ENCODE measurements around the gene ZNF488. TPM values are rescaled to one million over a fixed set of nuclear protein-coding genes. Genes with fewer than 3 reads are reported as not detected.

ZNF488 gene
- total RNA-seq, 2 experiments from 2014 or later: not detected

DNA sequence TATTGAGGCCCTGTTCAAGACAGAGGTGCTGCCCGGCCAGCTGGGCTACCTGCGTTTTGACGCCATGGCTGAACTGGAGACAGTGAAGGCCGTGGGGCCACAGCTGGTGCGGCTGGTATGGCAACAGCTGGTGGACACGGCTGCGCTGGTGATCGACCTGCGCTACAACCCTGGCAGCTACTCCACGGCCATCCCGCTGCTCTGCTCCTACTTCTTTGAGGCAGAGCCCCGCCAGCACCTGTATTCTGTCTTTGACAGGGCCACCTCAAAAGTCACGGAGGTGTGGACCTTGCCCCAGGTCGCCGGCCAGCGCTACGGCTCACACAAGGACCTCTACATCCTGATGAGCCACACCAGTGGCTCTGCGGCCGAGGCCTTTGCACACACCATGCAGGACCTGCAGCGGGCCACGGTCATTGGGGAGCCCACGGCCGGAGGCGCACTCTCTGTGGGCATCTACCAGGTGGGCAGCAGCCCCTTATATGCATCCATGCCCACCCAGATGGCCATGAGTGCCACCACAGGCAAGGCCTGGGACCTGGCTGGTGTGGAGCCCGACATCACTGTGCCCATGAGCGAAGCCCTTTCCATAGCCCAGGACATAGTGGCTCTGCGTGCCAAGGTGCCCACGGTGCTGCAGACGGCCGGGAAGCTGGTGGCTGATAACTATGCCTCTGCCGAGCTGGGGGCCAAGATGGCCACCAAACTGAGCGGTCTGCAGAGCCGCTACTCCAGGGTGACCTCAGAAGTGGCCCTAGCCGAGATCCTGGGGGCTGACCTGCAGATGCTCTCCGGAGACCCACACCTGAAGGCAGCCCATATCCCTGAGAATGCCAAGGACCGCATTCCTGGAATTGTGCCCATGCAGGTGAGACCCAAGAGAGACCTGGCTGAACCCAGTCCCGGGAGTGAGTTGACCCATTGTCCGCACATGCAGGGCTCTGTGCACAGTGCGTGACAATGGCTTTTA, 33.1 kb downstream of the ZNF488 start:
- Mint-ChIP-seq H3K36me3 (no peaks in the 10 kb centered on the region), H3K27ac (no peak overlapping the region), H3K9me3 (no peaks in the 10 kb centered on the region), H3K4me1 (no peaks in the 10 kb centered on the region), H3K27me3 (no peaks in the 10 kb centered on the region), H3K4me3 (no peak overlapping the region)
- no peak for ATAC-seq (ENCODE audit: low read depth)
- DNase-seq: no peak
- POLR2A ChIA-PET: no interaction called here

DNA sequence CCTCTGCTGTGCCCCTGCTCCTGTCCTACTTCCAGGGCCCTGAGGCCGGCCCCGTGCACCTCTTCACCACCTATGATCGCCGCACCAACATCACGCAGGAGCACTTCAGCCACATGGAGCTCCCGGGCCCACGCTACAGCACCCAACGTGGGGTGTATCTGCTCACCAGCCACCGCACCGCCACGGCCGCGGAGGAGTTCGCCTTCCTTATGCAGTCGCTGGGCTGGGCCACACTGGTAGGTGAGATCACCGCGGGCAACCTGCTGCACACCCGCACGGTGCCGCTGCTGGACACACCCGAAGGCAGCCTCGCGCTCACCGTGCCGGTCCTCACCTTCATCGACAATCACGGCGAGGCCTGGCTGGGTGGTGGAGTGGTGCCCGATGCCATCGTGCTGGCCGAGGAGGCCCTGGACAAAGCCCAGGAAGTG, 34.1 kb downstream of the ZNF488 start:
- POLR2A ChIA-PET: no interaction called here
- H3K27ac Mint-ChIP-seq: no peak overlapping the region
- H3K9me3 Mint-ChIP-seq: no peaks in the 10 kb centered on the region
- H3K4me3 Mint-ChIP-seq: no peak overlapping the region
- H3K27me3 Mint-ChIP-seq: no peaks in the 10 kb centered on the region
- ATAC-seq (ENCODE audit: low read depth) (no peak), DNase-seq (peak; percentile 17)
- H3K4me1 Mint-ChIP-seq: no peaks in the 10 kb centered on the region
- H3K36me3 Mint-ChIP-seq: no peaks in the 10 kb centered on the region

DNA sequence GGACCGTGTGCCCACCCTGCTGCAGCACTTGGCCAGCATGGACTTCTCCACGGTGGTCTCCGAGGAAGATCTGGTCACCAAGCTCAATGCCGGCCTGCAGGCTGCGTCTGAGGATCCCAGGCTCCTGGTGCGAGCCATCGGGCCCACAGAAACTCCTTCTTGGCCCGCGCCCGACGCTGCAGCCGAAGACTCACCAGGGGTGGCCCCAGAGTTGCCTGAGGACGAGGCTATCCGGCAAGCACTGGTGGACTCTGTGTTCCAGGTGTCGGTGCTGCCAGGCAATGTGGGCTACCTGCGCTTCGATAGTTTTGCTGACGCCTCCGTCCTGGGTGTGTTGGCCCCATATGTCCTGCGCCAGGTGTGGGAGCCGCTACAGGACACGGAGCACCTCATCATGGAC, 34.6 kb downstream of the ZNF488 start:
- Mint-ChIP-seq H3K27me3 (no peaks in the 10 kb centered on the region), H3K4me3 (no peak overlapping the region), H3K9me3 (no peaks in the 10 kb centered on the region), H3K27ac (no peak overlapping the region), H3K36me3 (no peaks in the 10 kb centered on the region), H3K4me1 (no peaks in the 10 kb centered on the region)
- POLR2A ChIA-PET: no interaction called here
- ATAC-seq (ENCODE audit: low read depth) (no peak), DNase-seq (peak; percentile 4)

GRCh38 chr10:47348661-47349470, 35.2 kb downstream of the ZNF488 start:
- H3K9me3 Mint-ChIP-seq: no peaks in the 10 kb centered on the region
- no peaks in the 10 kb centered on the region for H3K4me1 Mint-ChIP-seq
- DNase-seq: no peak
- H3K27me3 Mint-ChIP-seq: no peaks in the 10 kb centered on the region
- POLR2A ChIA-PET: no interaction called here
- ATAC-seq (ENCODE audit: low read depth): no peak
- no peak overlapping the region for H3K27ac Mint-ChIP-seq
- no peaks in the 10 kb centered on the region for H3K36me3 Mint-ChIP-seq
- H3K4me3 Mint-ChIP-seq: no peak overlapping the region

DNA sequence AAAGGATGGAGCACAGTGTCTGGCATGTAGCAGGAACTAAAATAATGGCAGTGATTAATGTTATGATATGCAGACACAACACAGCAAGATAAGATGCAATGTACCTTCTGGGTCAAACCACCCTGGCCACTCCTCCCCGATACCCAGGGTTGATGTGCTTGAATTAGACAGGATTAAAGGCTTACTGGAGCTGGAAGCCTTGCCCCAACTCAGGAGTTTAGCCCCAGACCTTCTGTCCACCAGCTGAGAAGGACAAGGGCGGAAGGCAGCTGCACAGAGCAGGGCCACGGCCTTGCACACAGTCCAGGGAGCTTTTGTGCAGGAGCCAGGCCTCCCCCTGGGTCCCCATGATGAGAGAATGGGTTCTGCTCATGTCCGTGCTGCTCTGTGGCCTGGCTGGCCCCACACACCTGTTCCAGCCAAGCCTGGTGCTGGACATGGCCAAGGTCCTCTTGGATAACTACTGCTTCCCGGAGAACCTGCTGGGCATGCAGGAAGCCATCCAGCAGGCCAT, 35.9 kb downstream of the ZNF488 start, which contains the start of gene RBP3:
RBP3 (plus strand) TSS at position 226 of the 514 bp plus-strand sequence; CDS start at position 348, 122 bp downstream.
- Mint-ChIP-seq H3K4me3 (no peak within 1 kb of the TSS), H3K9me3 (no peaks in the 10 kb centered on the region), H3K27me3 (no peaks in the 10 kb centered on the region), H3K27ac (no peak within 1 kb of the TSS), H3K36me3 (no peaks in the 10 kb centered on the region), H3K4me1 (no peaks in the 10 kb centered on the region)
- DNase-seq: no peak
- ATAC-seq (ENCODE audit: low read depth): no peak
- POLR2A ChIA-PET: no interaction called here

DNA sequence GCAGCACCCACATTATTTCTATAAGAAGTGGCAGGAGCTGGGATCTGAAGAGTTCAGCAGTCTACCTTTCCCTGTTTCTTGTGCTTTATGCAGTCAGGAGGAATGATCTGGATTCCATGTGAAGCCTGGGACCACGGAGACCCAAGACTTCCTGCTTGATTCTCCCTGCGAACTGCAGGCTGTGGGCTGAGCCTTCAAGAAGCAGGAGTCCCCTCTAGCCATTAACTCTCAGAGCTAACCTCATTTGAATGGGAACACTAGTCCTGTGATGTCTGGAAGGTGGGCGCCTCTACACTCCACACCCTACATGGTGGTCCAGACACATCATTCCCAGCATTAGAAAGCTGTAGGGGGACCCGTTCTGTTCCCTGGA, 36.8 kb downstream of the ZNF488 start:
- POLR2A ChIA-PET: no interaction called here
- no peak for ATAC-seq (ENCODE audit: low read depth)
- H3K27me3 Mint-ChIP-seq: no peaks in the 10 kb centered on the region
- no peaks in the 10 kb centered on the region for H3K9me3 Mint-ChIP-seq
- no peak overlapping the region for H3K4me3 Mint-ChIP-seq
- no peaks in the 10 kb centered on the region for H3K36me3 Mint-ChIP-seq
- H3K4me1 Mint-ChIP-seq: no peaks in the 10 kb centered on the region
- no peak overlapping the region for H3K27ac Mint-ChIP-seq
- DNase-seq: no peak

GRCh38 chr10:47346581-47347302, 37.4 kb downstream of the ZNF488 start:
- ATAC-seq (ENCODE audit: low read depth) (no peak), DNase-seq (no peak)
- Mint-ChIP-seq H3K36me3 (no peaks in the 10 kb centered on the region), H3K4me1 (no peaks in the 10 kb centered on the region), H3K27ac (no peak overlapping the region), H3K4me3 (no peak overlapping the region), H3K9me3 (no peaks in the 10 kb centered on the region), H3K27me3 (no peaks in the 10 kb centered on the region)
- POLR2A ChIA-PET: no interaction called here

GRCh38 chr10:47344996-47345870, 38.9 kb downstream of the ZNF488 start:
- no peaks in the 10 kb centered on the region for H3K4me1 Mint-ChIP-seq
- no peak overlapping the region for H3K27ac Mint-ChIP-seq
- no peak for ATAC-seq (ENCODE audit: low read depth)
- DNase-seq: no peak
- POLR2A ChIA-PET: no interaction called here
- no peaks in the 10 kb centered on the region for H3K9me3 Mint-ChIP-seq
- H3K36me3 Mint-ChIP-seq: no peaks in the 10 kb centered on the region
- H3K27me3 Mint-ChIP-seq: peaks cover 7% of the 10 kb centered on the region
- no peak overlapping the region for H3K4me3 Mint-ChIP-seq

DNA sequence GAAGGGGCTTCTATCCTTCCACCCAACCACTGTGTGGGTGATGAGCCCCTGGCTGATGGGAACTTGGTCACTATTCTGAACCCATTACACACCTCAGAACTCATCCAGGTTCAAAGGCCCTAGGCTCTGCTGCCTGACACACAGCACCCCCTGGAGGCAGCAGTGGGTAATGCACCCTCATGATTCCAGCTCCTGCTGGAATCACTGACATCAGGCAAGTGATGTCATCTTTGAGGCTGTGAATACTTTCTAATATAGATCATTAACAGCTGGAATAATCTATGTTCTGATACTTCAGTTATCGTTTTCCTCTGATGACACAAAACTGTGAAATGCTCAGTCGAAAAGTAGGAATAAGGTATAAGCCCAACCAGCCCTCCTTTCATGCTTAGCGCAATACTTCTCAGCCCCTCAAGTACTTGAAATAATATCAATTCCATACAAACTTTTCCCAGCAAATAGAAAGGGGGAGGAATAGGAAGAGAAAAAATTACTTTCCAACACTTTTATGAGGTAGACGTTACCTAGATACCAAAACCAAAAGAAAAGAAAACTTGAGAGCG, 43.4 kb downstream of the ZNF488 start:
- Mint-ChIP-seq H3K27me3 (peaks cover 10% of the 10 kb centered on the region), H3K4me1 (no peaks in the 10 kb centered on the region), H3K36me3 (no peaks in the 10 kb centered on the region), H3K27ac (no peak overlapping the region), H3K4me3 (no peak overlapping the region), H3K9me3 (no peaks in the 10 kb centered on the region)
- DNase-seq (peak; percentile 77), ATAC-seq (ENCODE audit: low read depth) (no peak)
- POLR2A ChIA-PET: interaction anchor here (0.6 kb wide), 1 partner anchor 22 kb away, joined by 3 read pairs; no protein-coding TSS in a partner anchor

DNA sequence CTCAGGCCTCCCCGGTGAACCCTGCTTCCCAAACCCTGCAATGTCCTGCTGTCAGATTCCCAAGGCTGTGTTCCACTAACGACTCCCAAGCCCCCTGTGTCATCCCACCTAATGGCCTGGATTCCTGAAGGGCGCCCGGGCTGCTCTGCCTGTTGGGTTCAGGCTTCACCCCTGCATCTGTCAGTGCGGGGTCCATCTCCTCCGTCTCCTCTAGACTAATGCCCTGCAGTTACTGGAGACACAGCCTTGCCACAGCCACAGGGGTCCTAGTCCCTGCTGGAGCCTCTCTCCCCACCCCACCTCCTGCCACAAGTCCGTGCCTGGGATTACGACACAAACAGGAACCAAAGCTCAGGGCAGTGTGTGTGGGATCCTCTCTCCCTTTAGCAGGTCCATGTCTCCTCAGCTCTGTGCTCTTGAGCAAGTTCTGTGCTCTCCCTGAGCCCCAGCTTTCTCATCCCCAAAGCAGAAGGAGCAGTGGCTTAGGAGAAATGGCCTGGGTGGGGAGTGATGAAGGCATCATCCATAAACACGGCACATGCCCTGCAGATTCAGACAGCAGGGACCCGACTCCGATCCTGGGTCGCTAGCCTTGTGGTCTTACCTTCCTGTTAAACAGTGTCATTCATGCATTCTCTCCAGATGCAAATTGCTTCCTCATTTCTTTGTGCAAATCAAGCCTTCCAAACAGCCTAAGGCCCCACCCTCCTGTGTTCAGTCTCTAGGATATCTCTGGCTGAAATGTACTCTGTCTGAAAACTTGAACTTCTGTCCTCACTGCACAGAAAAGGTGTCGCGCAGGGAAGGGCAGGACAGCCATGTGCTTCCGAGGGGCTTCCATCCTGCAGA, 44.1 kb downstream of the ZNF488 start:
- no peak for DNase-seq

GRCh38 chr10:47339186-47339735, 44.8 kb downstream of the ZNF488 start:
- no peaks in the 10 kb centered on the region for H3K36me3 Mint-ChIP-seq
- H3K27ac Mint-ChIP-seq: no peak overlapping the region
- H3K4me1 Mint-ChIP-seq: no peaks in the 10 kb centered on the region
- POLR2A ChIA-PET: no interaction called here
- no peaks in the 10 kb centered on the region for H3K9me3 Mint-ChIP-seq
- DNase-seq: no peak
- no peak overlapping the region for H3K4me3 Mint-ChIP-seq
- peaks cover 10% of the 10 kb centered on the region for H3K27me3 Mint-ChIP-seq
- no peak for ATAC-seq (ENCODE audit: low read depth)

More for the DNA sequence above, 44.1 kb downstream of the ZNF488 start:
- peaks cover 10% of the 10 kb centered on the region for H3K27me3 Mint-ChIP-seq
- POLR2A ChIA-PET: no interaction called here
- H3K4me3 Mint-ChIP-seq: no peak overlapping the region
- H3K4me1 Mint-ChIP-seq: no peaks in the 10 kb centered on the region
- no peaks in the 10 kb centered on the region for H3K9me3 Mint-ChIP-seq
- no peak for ATAC-seq (ENCODE audit: low read depth)
- H3K27ac Mint-ChIP-seq: no peak overlapping the region
- H3K36me3 Mint-ChIP-seq: no peaks in the 10 kb centered on the region

All from activated naive CD8-positive, alpha-beta T cell treated with anti-CD3 and anti-CD28 coated beads, Interleukin-2, amount 10 ng/mL, durations not matched to agents 7 days and 5 days (primary cell).